Neural progenitor cell (in vitro differentiated cells): ENCODE results near the gene FABP7.

Experiments used
- CTCF ChIP-seq: fragments of 200-600 bp; sonication (generic); IDR thresholded peaks from 2 replicates; pipeline ENCODE4 v1.5.1; 2017; ENCODE audit warnings: antibody characterized with exemption, mild to moderate bottlenecking
- EZH2phosphoT487 ChIP-seq: fragments of 200-600 bp; sonication (generic); IDR thresholded peaks from 2 replicates; pipeline ENCODE4 v1.6.1; 2017; ENCODE audit warnings: antibody characterized with exemption

- TF ChIP-seq CTCF (no peak), EZH2phosphoT487 (no peak)
These were observed 30.0 kb upstream of the FABP7 start for GRCh38 chr6:122749451-122750050.
